Stimulated activated CD4-positive, alpha-beta T cell treated with anti-CD3 and anti-CD28 coated beads, Interleukin-1b, Interleukin-23, amount 100 ng/mL, for 24 hours (primary cell): ENCODE measurements around the gene TRMT1.

Experiments used
- DNase-seq, 4 experiments: peaks; one replicate each; pipeline ENCODE4 v3.0.0-alpha.2; 2020; ENCODE audit warnings: low read depth in 4 of 4, low spot score in 1 of 4

TRMT1 gene

DNA sequence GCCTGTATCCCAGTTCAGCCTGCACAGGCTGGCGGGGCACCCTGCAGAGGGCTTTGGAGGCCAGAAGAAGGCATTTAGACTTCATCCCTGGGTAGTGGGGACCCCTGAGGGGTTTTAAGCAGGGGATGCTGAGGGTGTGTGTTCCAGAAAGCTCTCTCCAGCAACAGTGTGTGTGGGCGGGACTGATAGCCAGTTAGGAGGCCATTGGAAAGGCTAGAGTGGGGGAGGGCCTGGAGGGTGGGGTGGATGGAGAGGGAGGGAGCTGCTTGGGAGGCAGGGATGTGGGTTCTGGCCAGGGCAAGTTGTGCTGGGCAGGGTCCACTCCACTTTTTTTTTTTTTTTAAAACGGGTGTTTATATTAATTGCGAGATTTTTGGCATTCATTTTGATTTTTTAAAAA, 42.2 kb downstream of the TRMT1 start:
- no peak for DNase-seq

GRCh38 chr19:13073263-13073662, 43.3 kb downstream of the TRMT1 start:
- no peak for DNase-seq

DNA sequence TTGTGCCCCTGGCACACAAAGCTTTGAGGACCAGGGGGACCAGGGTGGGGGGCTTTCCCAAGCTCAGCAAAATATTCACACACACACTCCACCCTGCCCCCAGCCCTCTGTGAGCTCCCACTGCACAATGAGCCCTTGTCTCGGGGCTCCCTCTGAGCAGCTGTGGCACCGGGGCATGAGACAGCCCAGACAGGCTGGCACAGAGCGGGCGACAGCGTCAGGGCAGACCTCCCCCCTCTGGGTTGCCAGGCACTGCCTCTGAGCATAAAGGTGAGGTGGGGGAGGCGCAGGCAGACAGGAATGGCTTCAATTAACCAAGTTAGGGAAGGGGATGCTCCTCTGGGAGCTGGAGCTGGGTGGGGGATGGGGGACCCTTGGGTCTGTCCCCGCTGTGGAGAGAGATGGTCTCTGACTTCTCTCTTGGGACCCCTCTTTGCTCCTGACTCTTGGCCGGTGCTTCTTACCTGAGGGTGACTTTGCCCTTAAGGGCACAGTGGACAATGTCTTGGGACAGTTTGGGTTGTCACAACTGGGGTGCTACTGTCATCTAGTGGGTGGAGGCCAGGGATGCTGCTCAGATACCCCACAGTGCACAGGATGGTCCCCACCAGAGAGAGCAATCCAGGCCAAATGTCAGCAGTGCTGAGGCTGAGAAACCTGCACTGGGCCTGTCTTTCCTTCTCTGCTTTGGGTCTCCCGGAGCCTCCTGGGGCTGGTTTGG, 44.2 kb downstream of the TRMT1 start:
- DNase-seq, result no peak

- DNase-seq, result no peak
These were observed 44.9 kb downstream of the TRMT1 start for GRCh38 chr19:13071444-13072187.

DNA sequence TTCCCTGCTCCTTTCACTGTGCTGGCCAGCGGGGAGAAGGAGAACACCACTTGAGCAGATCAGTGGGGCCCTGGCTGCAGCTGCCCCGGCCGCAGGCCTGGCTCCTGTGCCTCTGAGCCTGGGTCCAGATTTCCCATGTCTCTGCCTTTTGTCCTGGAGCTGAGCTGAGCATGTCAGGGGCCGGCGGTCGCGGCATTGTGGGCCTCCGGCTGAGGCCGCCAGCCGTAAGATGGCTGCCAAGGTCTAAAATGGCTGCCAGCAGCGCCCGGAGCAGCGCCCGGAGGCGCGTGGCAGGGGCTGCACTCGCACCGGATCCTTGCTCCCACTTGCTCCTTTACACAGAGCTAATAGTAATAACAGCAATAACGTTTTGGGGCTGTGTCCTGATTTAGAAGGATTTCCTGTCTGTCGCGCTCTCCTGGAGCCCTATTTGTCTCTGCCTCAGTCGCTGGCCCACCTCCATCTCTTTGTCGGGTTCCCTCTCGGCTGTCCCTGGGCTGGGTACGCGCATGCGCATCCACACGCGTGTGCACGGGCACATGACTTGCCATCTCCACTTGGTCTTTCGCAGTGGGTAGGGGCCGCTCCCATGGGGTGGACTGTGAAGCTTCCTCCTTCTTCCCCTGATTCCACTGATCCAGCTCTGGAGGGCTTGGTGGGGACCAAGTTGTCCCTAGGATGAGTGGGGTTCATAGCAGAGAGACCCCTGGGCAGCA, 46.0 kb downstream of the TRMT1 start:
- DNase-seq, result no peak

- DNase-seq, result no peak
These were observed 46.9 kb downstream of the TRMT1 start for GRCh38 chr19:13069415-13070359.

DNA sequence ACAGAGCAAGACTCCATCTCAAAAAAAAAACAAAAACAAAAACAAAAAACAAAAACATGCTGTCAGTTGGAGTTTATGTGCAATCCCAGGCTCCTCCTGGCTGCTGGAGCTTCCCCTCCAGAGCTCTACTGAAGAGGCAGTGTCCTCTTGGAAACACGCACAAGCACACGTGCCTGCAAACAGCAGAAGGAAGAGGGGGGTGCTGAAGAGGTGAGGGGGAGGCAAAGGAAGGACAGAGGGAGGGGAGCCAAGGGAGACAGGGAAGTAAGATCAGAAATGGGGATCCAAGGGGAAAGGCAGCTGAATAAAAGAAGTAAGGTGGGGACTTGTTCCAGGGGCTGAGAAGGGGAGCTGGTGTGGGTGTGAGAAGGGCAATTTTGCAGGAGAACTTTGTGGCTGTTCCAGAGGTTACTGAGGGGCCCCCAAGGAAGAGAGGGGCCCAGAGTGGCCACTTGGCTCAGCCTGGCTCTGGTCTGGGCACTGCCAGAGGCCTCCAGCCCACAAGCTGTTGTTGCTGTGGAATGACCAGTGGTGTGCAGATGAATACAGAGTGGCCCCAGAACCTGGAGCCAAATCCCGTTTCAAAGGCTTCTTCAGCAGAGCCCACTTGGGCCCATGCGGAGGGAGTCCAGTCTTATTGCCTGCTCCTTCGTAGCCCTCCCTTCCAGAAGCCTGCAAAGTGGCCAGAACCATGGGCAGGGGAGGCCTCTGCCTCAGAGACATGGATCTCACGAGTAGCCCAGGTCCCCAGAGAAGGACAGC, 48.3 kb downstream of the TRMT1 start:
- DNase-seq, result no peak

GRCh38 chr19:13066933-13067807, 49.4 kb downstream of the TRMT1 start:
- no peak for DNase-seq

GRCh38 chr19:13066226-13066625, 50.3 kb downstream of the TRMT1 start:
- no peak for DNase-seq

GRCh38 chr19:13064092-13064489, 52.4 kb downstream of the TRMT1 start:
- no peak for DNase-seq

DNA sequence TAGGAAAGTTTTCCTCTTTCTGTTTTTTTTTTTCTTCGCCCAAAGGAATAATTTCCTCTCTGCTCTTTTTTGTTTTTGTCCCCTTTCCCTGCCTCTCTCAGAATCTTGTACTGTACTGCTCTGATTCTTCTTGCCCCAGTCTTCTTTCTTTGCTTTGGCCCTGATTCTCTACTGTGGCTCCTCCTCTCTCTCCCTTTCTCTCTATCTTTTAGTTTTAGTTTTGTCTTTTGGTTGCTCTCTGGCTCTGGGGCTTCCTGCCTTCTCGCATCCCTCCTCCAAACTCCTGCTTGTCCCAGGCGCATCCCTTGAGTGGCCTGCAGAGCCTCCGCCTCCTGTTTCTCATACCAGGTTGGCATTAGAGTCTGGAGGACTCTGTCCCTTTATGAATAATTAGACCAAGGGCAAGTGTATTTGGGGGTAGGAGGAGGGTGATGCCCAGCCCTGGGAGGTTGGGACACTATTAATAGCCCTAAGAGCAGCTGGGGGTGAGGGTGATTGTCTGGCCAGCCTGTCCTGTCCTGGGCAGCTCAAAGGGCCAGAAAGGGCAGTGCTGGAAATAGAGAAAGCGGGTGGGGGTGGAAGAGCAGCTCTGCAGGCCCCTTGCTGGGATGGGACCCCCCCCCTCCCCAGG, 53.0 kb downstream of the TRMT1 start:
- no peak for DNase-seq

DNA sequence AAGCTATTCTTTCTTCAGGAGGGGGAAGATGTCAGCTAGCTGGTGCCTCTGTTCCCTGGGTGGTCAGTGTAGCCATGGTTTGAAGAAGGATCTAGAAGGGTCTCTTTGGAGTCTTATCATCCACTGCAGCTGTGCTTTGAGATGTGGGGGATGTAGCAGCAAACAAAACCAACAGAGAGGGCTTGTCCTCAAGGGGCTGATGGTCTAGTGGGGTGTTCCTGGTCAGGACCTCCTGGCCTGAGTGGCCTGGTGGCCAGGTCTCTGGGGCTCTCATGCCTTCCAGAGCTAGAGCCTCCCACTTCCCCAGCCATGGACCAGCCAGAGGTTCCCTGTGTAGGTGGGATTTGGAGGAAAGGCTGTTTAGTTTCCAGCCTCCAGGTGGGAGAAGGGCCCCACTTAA, 54.2 kb downstream of the TRMT1 start:
- DNase-seq, result no peak

GRCh38 chr19:13060964-13061927, 55.3 kb downstream of the TRMT1 start:
- DNase-seq, result peak; percentile 47 to 75 (median 64)

DNA sequence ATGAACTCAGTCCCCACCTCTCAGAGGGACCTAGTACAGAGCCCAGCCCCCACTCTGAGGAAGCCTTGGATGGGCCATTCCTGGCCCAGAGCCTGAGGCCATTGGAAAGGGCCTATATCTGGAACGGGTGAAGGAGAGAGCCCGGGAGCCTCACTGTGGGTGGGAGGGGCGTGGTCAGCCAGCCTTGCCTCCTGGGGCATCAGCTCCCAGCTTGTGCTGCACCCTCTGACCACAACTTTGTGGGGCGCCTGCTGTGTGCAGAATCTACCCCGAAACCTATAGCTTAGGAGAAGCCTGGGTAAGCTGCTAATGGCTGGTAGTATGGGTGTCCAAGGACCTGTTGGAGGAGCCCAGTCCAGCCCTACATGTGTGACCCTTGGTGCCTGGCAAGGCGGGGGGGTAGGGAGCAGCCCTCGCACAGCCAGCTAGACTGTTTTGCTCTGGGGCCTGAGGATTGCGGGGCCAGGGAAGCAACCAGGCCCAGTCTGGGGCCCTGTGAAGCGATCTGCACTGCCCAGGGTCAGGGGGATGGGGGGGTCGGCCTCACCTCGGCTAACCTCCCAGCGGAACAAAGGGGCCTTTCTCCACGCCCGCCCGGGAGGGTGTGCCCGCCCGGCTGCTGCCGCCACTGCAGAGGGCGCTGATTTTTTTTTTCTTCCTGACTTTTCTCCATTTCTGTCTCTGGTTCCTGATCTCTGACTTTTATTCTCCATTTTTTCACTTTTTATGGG, 56.1 kb downstream of the TRMT1 start:
- no peak for DNase-seq

GRCh38 chr19:13058951-13059660, 57.4 kb downstream of the TRMT1 start:
- no peak for DNase-seq

GRCh38 chr19:13057744-13058143, 58.8 kb downstream of the TRMT1 start:
- no peak for DNase-seq
